Ishikawa (cell line): Measurements from ENCODE around the gene PRRT1B.

Source experiments
- CEBPB ChIP-seq: IDR thresholded peaks from 2 replicates; pipeline ENCODE4 v1.6.1; 2012
- CREB1 ChIP-seq: IDR thresholded peaks from 2 replicates; pipeline ENCODE4 v1.6.1; 2012; ENCODE audit warnings: low read depth
- EGR1 ChIP-seq: IDR thresholded peaks from 2 replicates; pipeline ENCODE4 v1.6.1; 2012
- EP300 ChIP-seq: IDR thresholded peaks from 2 replicates; pipeline ENCODE4 v1.6.1; 2012; ENCODE audit warnings: borderline replicate concordance
- FOXM1 ChIP-seq: IDR thresholded peaks from 2 replicates; pipeline ENCODE4 v1.6.1; 2012; ENCODE audit warnings: low read depth, borderline replicate concordance
- NFIC ChIP-seq: IDR thresholded peaks from 2 replicates; pipeline ENCODE4 v1.6.1; 2012
- RAD21 ChIP-seq: IDR thresholded peaks from 2 replicates; pipeline ENCODE4 v1.6.1; 2012; ENCODE audit warnings: low read depth
- TAF1 ChIP-seq: IDR thresholded peaks from 2 replicates; pipeline ENCODE4 v1.6.1; 2012; ENCODE audit warnings: low read depth, mild to moderate bottlenecking
- TCF12 ChIP-seq: IDR thresholded peaks from 2 replicates; pipeline ENCODE4 v1.6.1; 2012; ENCODE audit warnings: low read depth
- TEAD4 ChIP-seq: IDR thresholded peaks from 2 replicates; pipeline ENCODE4 v1.6.1; 2012
- YY1 ChIP-seq: IDR thresholded peaks from 2 replicates; pipeline ENCODE4 v1.6.1; 2012; ENCODE audit warnings: low read depth
- ZBTB7A ChIP-seq: IDR thresholded peaks from 2 replicates; pipeline ENCODE4 v1.6.1; 2012; ENCODE audit warnings: low read depth
- TF ChIP-seq, protein P1 (sequence below): IDR thresholded peaks from 2 replicates; pipeline ENCODE4 v1.6.1; 2012
- TF ChIP-seq, protein P2 (sequence below): IDR thresholded peaks from 2 replicates; pipeline ENCODE4 v1.6.1; 2012; ENCODE audit warnings: low read depth, mild to moderate bottlenecking
- TF ChIP-seq, protein P3 (sequence below): IDR thresholded peaks from 2 replicates; pipeline ENCODE4 v1.6.1; 2012

Gene PRRT1B

DNA sequence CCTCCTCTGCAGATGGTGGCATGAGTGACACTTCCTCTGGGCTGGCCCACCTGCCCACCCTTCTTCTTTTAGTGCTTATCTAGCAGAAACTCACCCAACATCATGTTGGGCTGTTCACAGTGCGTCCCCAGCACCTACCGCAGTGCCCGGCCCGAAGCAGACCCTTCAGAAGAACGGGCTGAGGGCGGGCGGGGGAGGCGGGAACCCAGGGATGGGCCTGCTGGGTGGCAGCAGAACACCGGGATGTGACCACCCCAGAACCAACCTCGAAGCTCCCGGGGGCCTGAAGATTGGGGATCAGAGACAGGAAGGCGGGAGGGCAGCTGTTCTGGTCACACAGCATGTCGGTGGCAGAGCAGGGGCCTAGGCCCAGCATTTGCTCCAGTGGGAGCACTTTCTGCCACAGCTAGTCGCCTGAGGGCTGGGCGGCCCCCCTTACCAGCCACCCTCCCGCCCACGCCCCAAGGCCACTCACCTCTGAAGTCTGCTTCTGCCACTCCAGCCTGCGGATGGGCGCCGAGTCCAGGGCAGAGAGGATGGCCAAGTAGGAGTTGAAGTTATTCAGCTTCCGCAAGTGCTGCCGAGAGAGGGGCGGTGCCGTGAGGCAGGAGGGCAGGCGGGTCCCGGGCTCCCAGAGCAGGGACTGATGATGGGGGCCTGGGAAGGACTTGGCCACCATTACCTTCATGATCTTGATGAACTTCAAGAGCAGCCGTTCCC is 38.7 kb downstream of the PRRT1B start:
- TF ChIP-seq EGR1 = no peak
- TF ChIP-seq ZBTB7A = no peak
- TF ChIP-seq CEBPB = no peak
- TF ChIP-seq EP300 = no peak
- TF ChIP-seq NFIC = no peak
- TF ChIP-seq, protein P1, sequence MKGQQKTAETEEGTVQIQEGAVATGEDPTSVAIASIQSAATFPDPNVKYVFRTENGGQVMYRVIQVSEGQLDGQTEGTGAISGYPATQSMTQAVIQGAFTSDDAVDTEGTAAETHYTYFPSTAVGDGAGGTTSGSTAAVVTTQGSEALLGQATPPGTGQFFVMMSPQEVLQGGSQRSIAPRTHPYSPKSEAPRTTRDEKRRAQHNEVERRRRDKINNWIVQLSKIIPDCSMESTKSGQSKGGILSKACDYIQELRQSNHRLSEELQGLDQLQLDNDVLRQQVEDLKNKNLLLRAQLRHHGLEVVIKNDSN = no peak
- no peak for TF ChIP-seq FOXM1
- no peak for TF ChIP-seq TAF1
- no peak for TF ChIP-seq RAD21
- no peak for TF ChIP-seq CREB1
- no peak for TF ChIP-seq YY1
- TF ChIP-seq, protein P2, sequence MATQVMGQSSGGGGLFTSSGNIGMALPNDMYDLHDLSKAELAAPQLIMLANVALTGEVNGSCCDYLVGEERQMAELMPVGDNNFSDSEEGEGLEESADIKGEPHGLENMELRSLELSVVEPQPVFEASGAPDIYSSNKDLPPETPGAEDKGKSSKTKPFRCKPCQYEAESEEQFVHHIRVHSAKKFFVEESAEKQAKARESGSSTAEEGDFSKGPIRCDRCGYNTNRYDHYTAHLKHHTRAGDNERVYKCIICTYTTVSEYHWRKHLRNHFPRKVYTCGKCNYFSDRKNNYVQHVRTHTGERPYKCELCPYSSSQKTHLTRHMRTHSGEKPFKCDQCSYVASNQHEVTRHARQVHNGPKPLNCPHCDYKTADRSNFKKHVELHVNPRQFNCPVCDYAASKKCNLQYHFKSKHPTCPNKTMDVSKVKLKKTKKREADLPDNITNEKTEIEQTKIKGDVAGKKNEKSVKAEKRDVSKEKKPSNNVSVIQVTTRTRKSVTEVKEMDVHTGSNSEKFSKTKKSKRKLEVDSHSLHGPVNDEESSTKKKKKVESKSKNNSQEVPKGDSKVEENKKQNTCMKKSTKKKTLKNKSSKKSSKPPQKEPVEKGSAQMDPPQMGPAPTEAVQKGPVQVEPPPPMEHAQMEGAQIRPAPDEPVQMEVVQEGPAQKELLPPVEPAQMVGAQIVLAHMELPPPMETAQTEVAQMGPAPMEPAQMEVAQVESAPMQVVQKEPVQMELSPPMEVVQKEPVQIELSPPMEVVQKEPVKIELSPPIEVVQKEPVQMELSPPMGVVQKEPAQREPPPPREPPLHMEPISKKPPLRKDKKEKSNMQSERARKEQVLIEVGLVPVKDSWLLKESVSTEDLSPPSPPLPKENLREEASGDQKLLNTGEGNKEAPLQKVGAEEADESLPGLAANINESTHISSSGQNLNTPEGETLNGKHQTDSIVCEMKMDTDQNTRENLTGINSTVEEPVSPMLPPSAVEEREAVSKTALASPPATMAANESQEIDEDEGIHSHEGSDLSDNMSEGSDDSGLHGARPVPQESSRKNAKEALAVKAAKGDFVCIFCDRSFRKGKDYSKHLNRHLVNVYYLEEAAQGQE = no peak

DNA sequence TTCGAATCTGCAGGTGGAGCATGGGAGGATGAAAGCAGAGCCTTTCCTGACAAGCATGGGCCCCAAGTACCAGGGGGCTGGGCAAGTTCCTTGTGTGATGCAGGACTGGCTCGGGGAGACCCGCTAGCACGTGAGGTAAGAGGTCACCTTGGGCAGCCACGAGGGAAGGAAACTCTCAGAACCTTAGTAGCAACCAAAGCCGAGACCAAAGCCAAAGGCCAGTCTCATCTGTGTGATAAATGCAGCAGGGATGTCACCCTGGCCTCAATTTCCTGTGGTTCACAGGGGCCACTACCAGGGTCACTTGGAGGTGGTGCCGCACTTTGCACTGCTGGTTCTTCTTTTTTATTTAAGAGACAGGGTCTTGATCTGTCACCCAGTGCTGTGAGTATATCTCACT is 39.5 kb downstream of the PRRT1B start:
- TF ChIP-seq, protein P1 = no peak
- TF ChIP-seq TCF12 (no peak), FOXM1 (no peak), ZBTB7A (no peak), TAF1 (no peak), EGR1 (no peak), CREB1 (no peak), YY1 (no peak), TEAD4 (no peak), EP300 (no peak), RAD21 (no peak)
- TF ChIP-seq, protein P2 = no peak
- TF ChIP-seq, protein P3, sequence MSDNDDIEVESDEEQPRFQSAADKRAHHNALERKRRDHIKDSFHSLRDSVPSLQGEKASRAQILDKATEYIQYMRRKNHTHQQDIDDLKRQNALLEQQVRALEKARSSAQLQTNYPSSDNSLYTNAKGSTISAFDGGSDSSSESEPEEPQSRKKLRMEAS = no peak

DNA sequence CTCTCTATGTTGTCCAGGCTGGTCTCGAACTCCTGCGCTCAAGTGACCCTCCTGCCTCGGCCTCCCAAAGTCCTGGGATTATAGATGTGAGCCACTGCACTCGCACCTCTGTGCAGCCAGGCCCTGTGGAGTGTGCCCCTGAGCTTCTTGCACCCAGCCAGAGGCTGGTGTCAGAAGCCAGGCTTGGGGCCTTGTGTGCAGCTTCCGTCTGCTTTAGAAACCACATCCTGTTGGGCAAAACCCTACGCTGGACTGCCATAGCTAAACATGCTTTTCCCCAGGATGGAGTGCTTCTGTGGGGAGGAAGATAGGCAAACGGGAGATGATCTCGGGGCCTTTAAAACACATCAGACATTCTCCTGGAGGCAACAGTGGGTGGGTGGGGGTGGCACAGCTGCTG is 40.1 kb downstream of the PRRT1B start:
- TF ChIP-seq, protein P3 = no peak
- TF ChIP-seq TCF12 (no peak), TAF1 (no peak), RAD21 (no peak), NFIC (no peak), CREB1 (no peak), CEBPB (no peak), TEAD4 (no peak), EP300 (no peak)
- TF ChIP-seq, protein P2 = no peak

DNA sequence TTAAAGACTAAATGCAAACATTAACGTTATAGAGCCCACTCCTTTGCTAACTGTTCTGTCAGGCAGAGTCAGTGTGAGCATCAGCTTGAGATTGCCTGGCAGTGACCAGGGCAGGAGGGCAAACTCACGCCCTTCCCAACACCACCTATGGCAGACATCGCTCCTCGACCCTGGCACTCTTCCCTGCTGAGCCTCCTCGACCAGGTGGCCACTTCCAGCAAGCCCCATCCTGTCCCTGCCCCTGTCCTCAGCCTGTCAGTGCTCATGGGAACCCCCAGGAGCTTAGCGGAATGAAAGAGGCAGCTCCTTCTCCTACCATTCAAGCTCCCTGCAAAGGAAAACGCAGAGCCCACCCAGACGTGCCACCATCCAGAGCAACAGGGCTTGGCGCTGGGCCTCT is 42.0 kb downstream of the PRRT1B start:
- TF ChIP-seq ZBTB7A (no peak), CEBPB (no peak), EP300 (no peak), NFIC (no peak), FOXM1 (no peak), CREB1 (no peak), EGR1 (no peak), TCF12 (no peak), RAD21 (no peak), TAF1 (no peak), TEAD4 (no peak), YY1 (no peak)
- TF ChIP-seq, protein P2 = no peak
- TF ChIP-seq, protein P1 = no peak
- TF ChIP-seq, protein P3 = no peak
